Heart left ventricle (tissue), 16 donors: ENCODE results near the gene WBP2. TPM values are rescaled to one million over a fixed set of nuclear protein-coding genes. Genes with fewer than 3 reads are reported as not detected.

Experiments used
- ATAC-seq, 4 donors: fragments of 200-7000 bp; cut with Tn5 transposase; one replicate each; pipeline ENCODE4 v1.9.1; 2020 to 2022; ENCODE audit warnings: moderate library complexity in 4 of 4, mild to moderate bottlenecking in 3 of 4, moderate number of reproducible peaks in 1 of 4
- DNase-seq, 5 donors: peaks; one replicate each; pipeline ENCODE4 v3.0.0-alpha.2; 2020
- H3K27ac ChIP-seq, 12 donors: fragments of 200-600 bp; sonication (generic) in 4 of 12; one replicate each; pipeline versions ENCODE4 v1.5.0 to v1.8.0; 2016 to 2022; ENCODE audit warnings: mild to moderate bottlenecking in 2 of 12
- H3K27me3 ChIP-seq, 9 donors: fragments of 200-600 bp; sonication (generic) in 2 of 9; one replicate each; pipeline versions ENCODE4 v1.5.1 to v1.8.0; 2016 to 2022; ENCODE audit warnings: mild to moderate bottlenecking in 3 of 9
- H3K36me3 ChIP-seq, 9 donors: fragments of 200-600 bp; sonication (generic) in 2 of 9; one replicate each; pipeline versions ENCODE4 v1.5.0 to v1.8.0; 2018 to 2022; ENCODE audit warnings: mild to moderate bottlenecking in 2 of 9
- H3K4me1 ChIP-seq, 12 donors: fragments of 200-600 bp; sonication (generic) in 4 of 12; one replicate each; pipeline versions ENCODE4 v1.5.0 to v1.8.0; 2016 to 2022; ENCODE audit warnings: mild to moderate bottlenecking in 3 of 12
- H3K4me3 ChIP-seq, 12 donors: fragments of 200-600 bp; sonication (generic) in 4 of 12; one replicate each; pipeline versions ENCODE4 v1.5.0 to v1.8.0; 2017 to 2022; ENCODE audit warnings: mild to moderate bottlenecking in 9 of 12, moderate library complexity in 4 of 12
- H3K9me3 ChIP-seq, 12 donors: fragments of 200-600 bp; sonication (generic) in 4 of 12; one replicate each; pipeline versions ENCODE4 v1.5.0 to v1.8.0; 2016 to 2022; ENCODE audit warnings: mild to moderate bottlenecking in 1 of 12
- POLR2A ChIP-seq, 2 donors: fragments of 450-650 bp; IDR thresholded peaks; one replicate each; pipeline ENCODE4 v1.6.1; 2017; ENCODE audit warnings: antibody characterized with exemption in 2 of 2, mild to moderate bottlenecking in 2 of 2, moderate library complexity in 2 of 2
- WGBS, 4 donors: extraction: QIAGEN DNeasy Blood & Tissue Kit in 2 of 4; methylation state at CpG; one replicate each; pipeline versions ENCODE4 v1.1.5 to v1.1.7; 2013 to 2018; 5-methylcytosine and 5-hydroxymethylcytosine counted together
- intact Hi-C, 10 donors: fragments of 100-400 bp; cut with DNase I; formaldehyde crosslinking; loops; one replicate each; pipeline versions ENCODE4 v1.11.1 to v1.14.2; 2022
- polyA plus RNA-seq, 2 donors: library from polyadenylated mRNA; stranded (reverse); fragments of 200-250 nt; gene quantifications; one replicate each; pipeline ENCODE4 v1.2.3, GENCODE V29; 2013
- total RNA-seq, 9 donors: library from RNA; depleted of rRNA in 2 of 9; stranded (reverse); fragments of >200 nt in 2 of 9; fragmentation: NEBNext Ultra II Directional in 3 of 9; extraction: Animal tissue kit (Norgen Biotek cat#: 25700) in 3 of 9; gene quantifications; one replicate each; pipeline versions ENCODE4 v1.1.0 to v1.2.4, GENCODE V29; 2016 to 2023
- TF ChIP-seq, protein P1 (sequence below), 12 donors: fragments of 200-600 bp; sonication (generic) in 4 of 12; IDR thresholded peaks; one replicate each; pipeline versions ENCODE4 v1.5.0 to v1.8.0; 2018 to 2022; ENCODE audit warnings: antibody characterized with exemption in 12 of 12, mild to moderate bottlenecking in 5 of 12
- donor health status: ischemic (EF 13 %, LVEDD 7.1; RV severe dilation, severe dysfunction).
- donor health status: healthy with polysubstance abuse.
- donor health status: DM: no; HTN: yes; CAD: no.
- donor health status: DM: no; HTN: no; CAD: no.
- donor health status: ischemic (EF 25% LVEDD 6.9; RV normal size, moderate dysfunction).
- donor health status: ischemic (EF 25% LVEDD 5.7; RV mildly dilated, moderate dysfunction).
- donor health status: healthy.
- donor health status: DM: yes; HTN: yes; CAD: no.
- donor health status: ischemic (EF 35%, LVEDD 5.7; RV mildly dilated, moderate dysfunction).
- donor health status: nonischemic (EF 11% LVEDD 7.7; RV severe dilation, severe dysfunction).
- donor health status: DM: yes; HTN: yes; CAD: no.
- donor health status: PGD.
- donor health status: ischemic (EF 29% LVEDD 5.4; RV normal size, mild dysfunction).
- donor health status: nonischemic (EF 23%, LVEDD 6.1; RV moderate dilation, normal function).

Gene WBP2
- total and polyA plus RNA-seq, 11 donors = 128 to 311 (median 158) TPM

- Histone ChIP-seq H3K4me1 (peaks cover 0 to 31% (median 18%) of the 10 kb centered on the region in 12 donors), H3K9me3 (no peaks in the 10 kb centered on the region), H3K36me3 (peaks cover 0 to 57% (median 52%) of the 10 kb centered on the region in 9 donors), H3K27me3 (no peaks in the 10 kb centered on the region), H3K27ac (no peak overlapping the region), H3K4me3 (no peak overlapping the region)
- no peak for TF ChIP-seq POLR2A (IDR thresholded peaks at IDR 0.05)
- TF ChIP-seq, protein P1, sequence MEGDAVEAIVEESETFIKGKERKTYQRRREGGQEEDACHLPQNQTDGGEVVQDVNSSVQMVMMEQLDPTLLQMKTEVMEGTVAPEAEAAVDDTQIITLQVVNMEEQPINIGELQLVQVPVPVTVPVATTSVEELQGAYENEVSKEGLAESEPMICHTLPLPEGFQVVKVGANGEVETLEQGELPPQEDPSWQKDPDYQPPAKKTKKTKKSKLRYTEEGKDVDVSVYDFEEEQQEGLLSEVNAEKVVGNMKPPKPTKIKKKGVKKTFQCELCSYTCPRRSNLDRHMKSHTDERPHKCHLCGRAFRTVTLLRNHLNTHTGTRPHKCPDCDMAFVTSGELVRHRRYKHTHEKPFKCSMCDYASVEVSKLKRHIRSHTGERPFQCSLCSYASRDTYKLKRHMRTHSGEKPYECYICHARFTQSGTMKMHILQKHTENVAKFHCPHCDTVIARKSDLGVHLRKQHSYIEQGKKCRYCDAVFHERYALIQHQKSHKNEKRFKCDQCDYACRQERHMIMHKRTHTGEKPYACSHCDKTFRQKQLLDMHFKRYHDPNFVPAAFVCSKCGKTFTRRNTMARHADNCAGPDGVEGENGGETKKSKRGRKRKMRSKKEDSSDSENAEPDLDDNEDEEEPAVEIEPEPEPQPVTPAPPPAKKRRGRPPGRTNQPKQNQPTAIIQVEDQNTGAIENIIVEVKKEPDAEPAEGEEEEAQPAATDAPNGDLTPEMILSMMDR (IDR thresholded peaks at IDR 0.05) = no peak
- intact Hi-C loops = loop anchor here in 1 of 10 donors (10.0 kb wide), 1 partner anchor 374 kb away; no protein-coding TSS in a partner anchor
- WGBS, 4 donors = 86 to 91% (median 88%) methylated on average over 12 to 13 of the region's 13 CpGs
- DNase-seq (no peak), ATAC-seq (no peak)
Measured at GRCh38 chr17:75900691-75901533, 45.8 kb upstream of the WBP2 start.

DNA sequence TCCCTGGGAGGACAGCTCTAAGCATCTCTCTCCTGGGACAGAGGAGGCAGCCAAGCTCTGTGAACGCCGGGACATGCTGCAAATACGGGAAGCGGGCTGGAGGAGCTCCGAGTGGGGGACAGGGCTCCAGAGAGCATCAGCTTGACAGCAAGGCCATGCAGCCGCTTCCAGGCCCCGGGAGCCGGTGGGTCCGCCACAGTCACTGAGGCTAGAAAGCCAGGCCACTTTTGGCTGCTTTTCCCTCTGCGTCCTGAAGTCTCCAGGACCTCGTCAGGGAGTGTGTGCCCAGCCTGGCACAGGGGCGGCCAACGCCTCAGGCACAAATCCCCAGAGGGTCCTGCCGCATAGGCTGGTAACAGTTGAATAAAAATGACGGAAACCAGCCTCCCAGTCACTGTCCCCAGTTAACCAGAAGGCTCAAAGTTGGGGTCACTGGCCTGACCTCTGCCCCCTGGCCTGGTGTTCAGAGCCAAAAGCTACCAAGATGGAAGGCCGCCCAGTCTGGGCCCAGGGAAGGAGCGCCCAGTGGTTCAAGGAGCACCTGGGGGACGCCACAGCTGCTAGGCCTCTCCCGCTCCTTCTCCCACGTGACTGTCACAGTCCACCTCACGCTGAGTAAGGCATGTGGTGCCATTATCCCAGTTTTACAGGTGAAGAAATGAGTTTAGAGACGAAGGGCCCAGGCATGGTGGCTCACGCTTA is 44.8 kb upstream of the WBP2 start:
- Histone ChIP-seq H3K27me3 (no peaks in the 10 kb centered on the region), H3K27ac (no peak overlapping the region), H3K36me3 (peaks cover 0 to 57% (median 52%) of the 10 kb centered on the region in 9 donors), H3K4me3 (no peak overlapping the region), H3K9me3 (no peaks in the 10 kb centered on the region), H3K4me1 (peaks cover 0 to 34% (median 26%) of the 10 kb centered on the region in 12 donors)
- WGBS, 4 donors = 88 to 95% (median 91%) methylated on average over 14 to 23 of the region's 23 CpGs
- TF ChIP-seq POLR2A (IDR thresholded peaks at IDR 0.05) = no peak
- TF ChIP-seq, protein P1 (IDR thresholded peaks at IDR 0.05) = no peak
- intact Hi-C loops = loop anchor here in 7 of 10 donors (5.0 to 10.0 kb wide), 7 partner anchors 43 to 375 kb away; partner anchors contain the start of genes WBP2 (in 3 of the 7), GALK1 (in 1 of the 7), UNC13D (in 1 of the 7) and UNK (in 1 of the 7)
- DNase-seq = no peak
- ATAC-seq = no peak

DNA sequence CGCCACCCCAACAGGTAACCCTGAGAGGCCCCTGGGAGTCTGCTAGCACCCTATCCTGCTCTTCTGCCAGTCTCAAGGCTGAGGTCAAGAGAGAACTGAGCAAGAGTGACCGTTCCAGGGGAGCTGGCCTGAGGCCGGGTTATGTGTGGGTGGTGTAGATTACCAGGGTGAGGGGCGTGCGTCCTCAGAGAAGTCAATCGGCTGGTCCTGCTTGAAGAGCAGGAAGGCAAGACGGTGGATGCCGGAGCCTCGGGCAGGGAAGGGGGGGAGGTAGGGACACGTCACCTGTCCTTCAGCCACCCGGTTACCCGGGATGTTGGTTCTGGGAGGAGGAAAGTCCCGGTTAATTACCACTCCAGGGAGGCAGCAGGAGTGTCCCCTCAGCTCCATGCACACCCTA is 44.2 kb upstream of the WBP2 start:
- H3K4me1 ChIP-seq = peaks cover 0 to 38% (median 30%) of the 10 kb centered on the region in 12 donors
- no peaks in the 10 kb centered on the region for H3K27me3 ChIP-seq
- no peaks in the 10 kb centered on the region for H3K9me3 ChIP-seq
- DNase-seq (no peak), ATAC-seq (no peak)
- WGBS, 4 donors = 89 to 94% (median 90%) methylated on average over 13 of the region's 13 CpGs
- peaks cover 0 to 57% (median 52%) of the 10 kb centered on the region in 9 donors for H3K36me3 ChIP-seq
- intact Hi-C loops = loop anchor here in 7 of 10 donors (5.0 to 10.0 kb wide), 6 partner anchors 42 to 135 kb away; partner anchors contain the start of genes WBP2 (in 3 of the 7), GALK1 (in 1 of the 7), UNC13D (in 1 of the 7) and UNK (in 1 of the 7)
- H3K4me3 ChIP-seq = no peak overlapping the region
- H3K27ac ChIP-seq = no peak overlapping the region
- TF ChIP-seq, protein P1 (IDR thresholded peaks at IDR 0.05) = no peak
- TF ChIP-seq POLR2A (IDR thresholded peaks at IDR 0.05) = no peak
